ENCODE data around the gene PNMA8B. TPM values are rescaled to one million over a fixed set of nuclear protein-coding genes. Genes with fewer than 3 reads are reported as not detected.
"Not testable (repeated sequence)": the region's sequence is repeated elsewhere in the genome, so short reads cannot be mapped to it uniquely, and the experiment has no call there.

PNMA8B gene
- total RNA-seq, 1 donor, result 0.72 TPM

DNA sequence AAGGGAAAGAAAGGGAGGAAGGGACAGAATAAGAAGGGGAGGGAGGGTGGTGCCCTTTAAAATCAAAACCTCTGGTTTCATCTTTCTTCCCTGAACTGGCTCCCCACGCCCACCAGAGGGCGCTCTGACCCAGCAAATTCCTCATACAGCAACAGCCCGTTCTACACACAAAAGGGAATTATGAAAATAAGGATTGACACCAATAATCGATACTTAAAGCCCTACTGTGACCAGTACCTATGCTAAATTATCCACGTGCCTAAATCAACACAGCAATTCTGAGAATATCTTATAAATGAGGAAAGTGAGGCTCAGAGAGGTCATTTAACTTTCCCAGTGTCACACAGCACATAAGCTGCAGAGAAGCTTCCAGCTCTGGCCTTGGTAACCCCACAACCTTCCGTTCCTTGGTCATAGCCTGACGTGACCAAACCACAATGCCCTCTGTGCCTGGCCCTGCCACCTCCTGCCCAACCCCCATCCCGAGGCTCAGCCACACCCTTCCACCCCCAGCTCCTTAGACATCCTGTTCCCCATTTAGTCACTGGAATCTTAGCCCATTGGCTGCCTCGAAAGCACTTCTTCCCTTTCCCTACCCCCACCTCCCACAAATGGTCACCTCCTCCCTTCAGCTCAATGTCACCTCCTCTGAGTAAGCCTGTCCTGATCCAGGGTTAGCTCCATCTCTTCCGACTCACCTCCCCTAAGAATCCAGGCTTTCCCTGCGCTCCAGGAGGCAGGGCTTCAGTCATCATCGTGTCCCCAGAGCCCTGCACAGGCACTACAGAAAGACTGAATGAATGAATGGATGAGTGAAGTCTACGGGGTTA is 34.2 kb upstream of the PNMA8B start:
- no peaks in the 10 kb centered on the region for H4K20me1 ChIP-seq (ENCODE audit: insufficient read depth, low read length)
- H3K27ac ChIP-seq (ENCODE audit: low read depth, low read length), result no peak overlapping the region
- TF ChIP-seq, protein P1, sequence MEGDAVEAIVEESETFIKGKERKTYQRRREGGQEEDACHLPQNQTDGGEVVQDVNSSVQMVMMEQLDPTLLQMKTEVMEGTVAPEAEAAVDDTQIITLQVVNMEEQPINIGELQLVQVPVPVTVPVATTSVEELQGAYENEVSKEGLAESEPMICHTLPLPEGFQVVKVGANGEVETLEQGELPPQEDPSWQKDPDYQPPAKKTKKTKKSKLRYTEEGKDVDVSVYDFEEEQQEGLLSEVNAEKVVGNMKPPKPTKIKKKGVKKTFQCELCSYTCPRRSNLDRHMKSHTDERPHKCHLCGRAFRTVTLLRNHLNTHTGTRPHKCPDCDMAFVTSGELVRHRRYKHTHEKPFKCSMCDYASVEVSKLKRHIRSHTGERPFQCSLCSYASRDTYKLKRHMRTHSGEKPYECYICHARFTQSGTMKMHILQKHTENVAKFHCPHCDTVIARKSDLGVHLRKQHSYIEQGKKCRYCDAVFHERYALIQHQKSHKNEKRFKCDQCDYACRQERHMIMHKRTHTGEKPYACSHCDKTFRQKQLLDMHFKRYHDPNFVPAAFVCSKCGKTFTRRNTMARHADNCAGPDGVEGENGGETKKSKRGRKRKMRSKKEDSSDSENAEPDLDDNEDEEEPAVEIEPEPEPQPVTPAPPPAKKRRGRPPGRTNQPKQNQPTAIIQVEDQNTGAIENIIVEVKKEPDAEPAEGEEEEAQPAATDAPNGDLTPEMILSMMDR (IDR thresholded peaks at IDR 0.05; ENCODE audit: extremely low read depth, low read depth, low read length), result peak; percentile 96
- peak; percentile 95 for DNase-seq (ENCODE audit: insufficient read length, low spot score, missing footprints)
- H3K4me3 ChIP-seq (ENCODE audit: insufficient read depth, low read length), result no peak overlapping the region
- H3K27me3 ChIP-seq (ENCODE audit: insufficient read depth, low read length), result no peaks in the 10 kb centered on the region
- no peaks in the 10 kb centered on the region for H3K9me3 ChIP-seq (ENCODE audit: low read depth, low read length)
- H2AFZ ChIP-seq (ENCODE audit: low read length), result peak overlapping the region; percentile 70
- H3K4me1 ChIP-seq (ENCODE audit: insufficient read depth, low read length), result peaks cover 11% of the 10 kb centered on the region
- peak overlapping the region; percentile 7 for H3K4me2 ChIP-seq (ENCODE audit: insufficient read depth, low read length)
- H3K79me2 ChIP-seq (ENCODE audit: insufficient read depth, low read length), result no peaks in the 10 kb centered on the region
- H3K36me3 ChIP-seq (ENCODE audit: insufficient read depth, low read length), result no peaks in the 10 kb centered on the region

DNA sequence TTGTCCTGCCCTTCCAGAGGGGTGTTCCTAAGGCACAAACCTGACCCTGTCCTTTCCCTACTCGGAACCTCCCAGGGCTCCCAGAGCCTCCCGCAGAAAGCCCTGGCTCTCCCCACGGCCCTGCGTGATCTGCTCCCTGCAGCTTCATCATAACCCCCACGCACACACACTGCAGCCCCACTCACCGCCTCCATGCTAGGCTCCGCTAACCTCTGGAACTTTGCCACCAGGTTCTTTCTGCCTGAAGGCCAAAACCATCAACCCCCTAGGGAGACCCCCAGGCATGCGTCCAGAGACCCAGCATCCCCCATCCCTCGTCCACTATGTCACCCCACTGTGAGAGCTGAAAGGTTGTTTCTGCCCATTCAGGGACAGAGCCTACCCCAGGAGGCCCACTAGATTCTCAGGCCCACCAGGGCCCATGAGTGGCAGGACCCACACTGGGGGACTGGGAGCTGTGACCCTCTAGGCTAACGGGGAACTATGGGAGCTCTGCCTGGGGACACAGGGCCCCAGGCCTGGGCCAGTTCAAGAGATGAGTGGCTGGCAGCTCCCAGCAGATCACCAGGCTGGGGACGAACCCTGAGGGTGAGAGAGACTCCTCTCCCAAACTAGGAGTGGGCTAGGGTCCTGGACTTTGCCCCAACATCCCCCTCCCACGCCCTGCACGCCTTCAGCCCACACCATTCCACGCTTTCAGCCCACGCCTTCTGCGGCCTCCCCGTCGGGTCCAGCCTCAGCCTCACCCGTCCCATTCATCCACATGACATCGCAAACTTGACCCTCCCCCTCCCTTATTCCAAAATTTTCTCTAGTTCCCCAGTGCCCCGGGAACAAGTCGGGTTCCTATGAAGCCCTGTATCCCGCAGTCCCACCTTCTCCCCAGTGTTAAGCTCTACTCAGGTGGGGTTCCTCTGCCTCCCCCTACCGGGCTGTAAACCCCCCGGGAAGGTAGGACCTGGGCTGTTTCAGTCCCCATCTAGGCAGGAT is 33.2 kb upstream of the PNMA8B start:
- Histone ChIP-seq H3K9me3 (ENCODE audit: low read depth, low read length) (no peaks in the 10 kb centered on the region), H3K36me3 (ENCODE audit: insufficient read depth, low read length) (no peaks in the 10 kb centered on the region), H3K4me3 (ENCODE audit: insufficient read depth, low read length) (no peak overlapping the region), H3K27me3 (ENCODE audit: insufficient read depth, low read length) (no peaks in the 10 kb centered on the region), H4K20me1 (ENCODE audit: insufficient read depth, low read length) (no peaks in the 10 kb centered on the region), H3K4me1 (ENCODE audit: insufficient read depth, low read length) (peaks cover 11% of the 10 kb centered on the region), H3K79me2 (ENCODE audit: insufficient read depth, low read length) (no peaks in the 10 kb centered on the region), H3K4me2 (ENCODE audit: insufficient read depth, low read length) (peak overlapping the region; percentile 7), H3K27ac (ENCODE audit: low read depth, low read length) (no peak overlapping the region), H2AFZ (ENCODE audit: low read length) (peak overlapping the region; percentile 70)
- DNase-seq (ENCODE audit: insufficient read length, low spot score, missing footprints), result no peak
- TF ChIP-seq, protein P1 (IDR thresholded peaks at IDR 0.05; ENCODE audit: extremely low read depth, low read depth, low read length), result no peak

DNA sequence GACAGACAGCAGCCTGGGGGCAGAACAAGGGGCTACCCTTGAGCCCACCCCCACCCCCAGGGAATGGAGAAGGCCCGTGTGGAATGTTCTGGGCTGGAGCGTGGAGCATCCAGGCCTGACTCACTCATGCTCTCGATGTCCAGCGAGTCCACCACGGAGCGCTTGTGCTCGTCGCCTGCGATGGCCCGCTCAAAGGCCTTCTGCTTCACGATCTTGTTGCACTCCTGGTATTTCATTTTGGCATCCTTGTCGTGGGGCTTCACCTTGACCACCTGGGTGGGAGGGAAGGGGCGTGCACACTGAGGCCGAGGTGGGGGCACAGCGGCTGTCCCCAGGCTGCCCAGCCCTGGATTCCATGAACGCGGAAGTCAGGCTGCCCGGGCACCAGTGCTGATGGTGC is 31.1 kb upstream of the PNMA8B start:
- not testable (repeated sequence) for H3K4me2 ChIP-seq (ENCODE audit: insufficient read depth, low read length); DNase-seq (ENCODE audit: insufficient read length, low spot score, missing footprints); H3K27me3 ChIP-seq (ENCODE audit: insufficient read depth, low read length); H3K9me3 ChIP-seq (ENCODE audit: low read depth, low read length); H4K20me1 ChIP-seq (ENCODE audit: insufficient read depth, low read length); H2AFZ ChIP-seq (ENCODE audit: low read length); H3K36me3 ChIP-seq (ENCODE audit: insufficient read depth, low read length); H3K4me3 ChIP-seq (ENCODE audit: insufficient read depth, low read length); H3K79me2 ChIP-seq (ENCODE audit: insufficient read depth, low read length); H3K27ac ChIP-seq (ENCODE audit: low read depth, low read length)
- H3K4me1 ChIP-seq (ENCODE audit: insufficient read depth, low read length), result peaks cover 11% of the 10 kb centered on the region

DNA sequence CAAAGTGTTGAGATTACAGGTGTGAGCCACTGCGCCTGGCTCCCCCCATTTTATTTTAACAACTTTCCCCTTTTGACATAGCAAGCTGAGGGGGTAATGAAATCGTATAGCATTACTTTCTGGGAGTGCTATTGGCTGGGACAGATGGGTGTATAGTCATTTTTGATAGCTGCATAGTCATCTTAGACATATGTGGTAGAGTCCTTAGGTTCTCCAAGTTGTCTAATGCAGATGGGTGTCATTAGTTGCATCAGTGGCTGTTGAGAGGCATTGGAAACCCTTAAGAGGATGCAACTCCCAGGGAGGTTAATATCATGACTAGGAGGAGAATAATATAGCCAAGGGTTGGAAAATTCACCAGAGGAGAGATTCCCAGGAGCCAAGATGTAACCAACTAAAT is 28.6 kb upstream of the PNMA8B start:
- H3K79me2 ChIP-seq (ENCODE audit: insufficient read depth, low read length), result no peaks in the 10 kb centered on the region
- TF ChIP-seq, protein P1 (IDR thresholded peaks at IDR 0.05; ENCODE audit: extremely low read depth, low read depth, low read length), result no peak
- no peaks in the 10 kb centered on the region for H3K27me3 ChIP-seq (ENCODE audit: insufficient read depth, low read length)
- no peak overlapping the region for H2AFZ ChIP-seq (ENCODE audit: low read length)
- no peak overlapping the region for H3K27ac ChIP-seq (ENCODE audit: low read depth, low read length)
- no peak for DNase-seq (ENCODE audit: insufficient read length, low spot score, missing footprints)
- no peaks in the 10 kb centered on the region for H3K36me3 ChIP-seq (ENCODE audit: insufficient read depth, low read length)
- H3K4me2 ChIP-seq (ENCODE audit: insufficient read depth, low read length), result no peak overlapping the region
- no peaks in the 10 kb centered on the region for H4K20me1 ChIP-seq (ENCODE audit: insufficient read depth, low read length)
- H3K4me3 ChIP-seq (ENCODE audit: insufficient read depth, low read length), result no peak overlapping the region
- H3K4me1 ChIP-seq (ENCODE audit: insufficient read depth, low read length), result peaks cover 2% of the 10 kb centered on the region
- H3K9me3 ChIP-seq (ENCODE audit: low read depth, low read length), result no peaks in the 10 kb centered on the region

DNA sequence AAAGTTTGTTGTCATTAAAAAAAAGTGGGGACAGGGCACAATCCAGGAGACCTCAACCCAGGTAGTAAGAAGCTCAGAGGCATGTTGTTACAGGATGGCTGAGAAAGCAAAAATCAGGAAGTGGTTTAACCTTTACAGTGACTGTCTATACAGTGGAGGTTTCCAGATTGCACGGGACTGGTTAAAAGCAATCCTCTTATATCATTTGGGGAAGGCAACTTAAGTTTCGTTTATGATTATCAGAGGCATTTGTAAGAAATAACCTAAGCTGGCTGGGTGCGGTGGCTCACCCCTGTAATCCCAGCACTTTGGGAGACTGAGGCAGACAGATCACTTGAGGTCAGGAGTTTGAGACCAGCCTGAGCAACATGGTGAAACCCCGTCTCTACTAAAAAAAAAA is 27.3 kb upstream of the PNMA8B start:
- not testable (repeated sequence) for H3K27ac ChIP-seq (ENCODE audit: low read depth, low read length); H4K20me1 ChIP-seq (ENCODE audit: insufficient read depth, low read length); H3K4me1 ChIP-seq (ENCODE audit: insufficient read depth, low read length); H3K4me3 ChIP-seq (ENCODE audit: insufficient read depth, low read length); H3K9me3 ChIP-seq (ENCODE audit: low read depth, low read length); H3K27me3 ChIP-seq (ENCODE audit: insufficient read depth, low read length); H3K36me3 ChIP-seq (ENCODE audit: insufficient read depth, low read length); H3K79me2 ChIP-seq (ENCODE audit: insufficient read depth, low read length); DNase-seq (ENCODE audit: insufficient read length, low spot score, missing footprints); H2AFZ ChIP-seq (ENCODE audit: low read length); H3K4me2 ChIP-seq (ENCODE audit: insufficient read depth, low read length)
